Suppressor macrophage treated with lipopolysaccharide for 1 hour (primary cell): ENCODE measurements around the gene ALKBH5.

Source experiments
- DNase-seq, 3 donors: peaks; one replicate each; pipeline ENCODE4 v3.0.0-alpha.2; 2020 to 2022

ALKBH5 gene

DNA sequence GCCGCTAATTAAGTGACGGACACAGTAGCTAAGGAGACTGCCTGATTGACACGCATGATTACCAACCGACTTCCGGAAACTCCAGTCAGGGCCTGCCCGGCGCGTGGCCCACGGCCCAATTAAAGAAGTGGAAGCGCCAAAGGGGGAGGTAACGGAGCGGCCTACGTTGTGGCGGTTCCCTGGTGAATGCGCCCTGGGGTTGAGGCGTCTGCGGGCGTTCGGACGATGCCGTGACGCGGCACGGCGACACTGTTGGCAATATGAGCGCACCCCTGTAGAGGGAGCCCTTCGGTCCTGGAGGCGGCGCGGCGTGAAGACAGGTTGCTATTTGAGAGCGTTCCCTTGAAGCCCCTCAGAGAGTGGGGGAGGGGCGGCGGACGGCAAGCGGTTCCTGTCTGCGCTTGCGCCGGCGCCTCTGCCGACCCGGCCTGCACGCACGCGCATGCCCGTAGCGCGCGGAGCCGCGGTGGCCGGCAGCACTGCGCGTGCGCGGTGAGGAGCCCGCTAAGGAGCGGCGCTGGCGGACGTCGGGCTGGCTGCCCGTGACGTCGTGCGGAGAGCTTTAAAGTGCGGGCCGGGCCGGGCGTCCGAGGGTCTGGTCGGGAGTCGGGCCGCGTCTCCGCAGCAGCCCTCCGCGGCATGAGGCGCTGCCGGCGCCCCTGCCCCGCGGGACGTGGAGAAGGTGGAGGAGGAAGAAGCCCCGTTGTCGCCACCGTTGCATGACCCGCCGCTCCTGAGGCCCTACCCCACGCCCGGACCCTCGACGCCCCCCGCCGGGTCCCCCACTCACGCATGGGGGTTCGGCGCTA, at the start of gene ALKBH5:
Gene ALKBH5, plus strand, starts transcription at position 495 of the 809 bp plus-strand sequence. CDS start 416 bp downstream, outside the sequence.
- DNase-seq, result peak; percentile 98 to 100 (median 99)

- DNase-seq, result no peak
Measured at GRCh38 chr17:18136357-18136756, 47.3 kb upstream of the ALKBH5 start.

GRCh38 chr17:18138065-18138749, 45.4 kb upstream of the ALKBH5 start:
- DNase-seq, result no peak

DNA sequence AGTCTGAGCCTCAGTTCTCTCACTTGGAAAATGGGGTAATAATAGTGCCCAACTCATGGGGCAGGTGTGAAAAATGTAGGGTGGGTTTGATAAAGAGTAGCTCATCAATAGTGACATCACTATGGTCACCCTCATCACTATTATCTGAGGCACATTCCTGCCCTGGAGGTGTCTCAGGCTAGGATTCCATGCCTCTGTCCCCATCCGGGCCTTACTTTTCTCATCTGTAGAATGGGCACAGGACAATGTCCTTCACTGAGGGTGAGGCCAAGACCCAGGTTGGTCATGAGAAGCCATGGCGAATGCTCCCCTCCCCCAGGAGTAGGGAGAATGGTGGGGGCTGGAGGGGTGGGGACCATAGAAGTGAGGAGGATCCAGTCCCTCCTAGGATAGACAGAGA, 44.5 kb upstream of the ALKBH5 start:
- DNase-seq, result no peak

GRCh38 chr17:18139498-18139897, 44.1 kb upstream of the ALKBH5 start:
- no peak for DNase-seq

- peak; percentile 27 to 39 (median 35) for DNase-seq
Measured at GRCh38 chr17:18139949-18140348, 43.7 kb upstream of the ALKBH5 start.

GRCh38 chr17:18140648-18141047, 43.0 kb upstream of the ALKBH5 start:
- DNase-seq, result no peak

- peak; percentile 76 to 86 (median 85) for DNase-seq
Measured at GRCh38 chr17:18141210-18141803, 42.3 kb upstream of the ALKBH5 start.

- no peak for DNase-seq
Measured at GRCh38 chr17:18142417-18142816, 41.2 kb upstream of the ALKBH5 start.

DNA sequence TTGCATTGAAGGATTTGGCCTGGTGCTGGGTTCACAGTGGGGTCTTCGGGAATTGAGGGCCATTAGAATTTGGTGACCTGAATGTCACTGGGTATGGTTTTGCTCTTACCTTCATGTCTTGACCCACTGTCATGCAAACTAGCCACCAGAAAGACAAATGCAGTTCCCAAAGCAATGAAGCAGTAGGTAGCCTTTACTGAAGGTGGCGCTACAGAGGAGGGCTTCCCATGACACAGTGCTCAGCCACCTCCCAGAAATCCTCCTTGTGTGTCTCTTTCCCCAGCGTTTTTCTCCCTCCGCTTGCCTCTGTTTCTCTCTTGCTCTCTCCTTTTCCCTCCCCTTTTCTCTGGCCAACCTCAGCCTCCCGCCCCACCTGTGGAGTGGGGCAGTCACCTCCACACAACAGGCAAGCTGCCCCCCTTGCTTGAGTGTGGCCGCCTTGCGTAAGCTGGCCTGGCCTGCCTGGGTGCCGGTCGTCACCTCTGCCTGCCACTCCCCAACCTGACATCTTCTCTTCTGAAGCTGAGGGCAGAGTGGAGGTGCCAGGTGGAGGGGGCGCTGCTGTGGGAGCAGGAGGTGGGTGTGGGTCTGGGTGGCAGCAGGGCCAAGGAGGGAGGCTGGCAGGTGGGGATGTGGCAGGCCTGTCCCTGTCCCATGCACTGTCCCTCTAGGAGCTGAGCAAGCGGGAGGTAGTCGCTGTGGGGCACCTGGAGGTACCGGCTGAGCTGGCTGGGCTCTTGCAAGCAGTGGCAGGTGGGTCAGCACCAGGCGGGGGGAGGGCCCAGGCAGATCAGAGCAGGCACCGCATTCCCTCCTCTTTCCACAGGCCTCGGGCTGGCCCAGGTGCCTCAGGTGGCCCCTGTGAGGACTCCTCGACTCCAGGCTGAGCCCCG, 40.3 kb upstream of the ALKBH5 start:
- DNase-seq, result peak; percentile 38 to 42 (median 39)

DNA sequence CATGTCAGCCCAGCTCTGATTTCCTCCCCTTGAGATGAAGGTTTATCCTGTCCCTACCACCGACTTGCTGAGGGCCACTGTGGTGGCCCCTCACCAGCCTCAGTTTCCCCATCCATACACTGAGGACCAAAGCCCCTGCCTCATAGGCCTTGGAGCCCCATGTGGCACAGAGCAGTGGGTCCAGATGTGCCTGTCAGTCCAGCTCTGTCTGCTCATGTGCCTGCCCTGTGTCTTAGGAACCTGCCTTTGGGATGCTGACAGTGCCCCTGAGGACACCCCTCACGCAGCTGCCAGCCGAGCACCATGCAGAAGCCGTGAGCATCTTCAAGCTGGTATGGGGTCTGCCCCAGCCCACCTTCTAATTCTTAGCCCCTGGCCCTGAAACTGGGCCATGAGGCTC, 39.4 kb upstream of the ALKBH5 start:
- DNase-seq, result no peak

- DNase-seq, result peak; percentile 62 to 73 (median 67)
Measured at GRCh38 chr17:18144855-18145254, 38.8 kb upstream of the ALKBH5 start.

- no peak for DNase-seq
Measured at GRCh38 chr17:18145811-18146210, 37.8 kb upstream of the ALKBH5 start.

DNA sequence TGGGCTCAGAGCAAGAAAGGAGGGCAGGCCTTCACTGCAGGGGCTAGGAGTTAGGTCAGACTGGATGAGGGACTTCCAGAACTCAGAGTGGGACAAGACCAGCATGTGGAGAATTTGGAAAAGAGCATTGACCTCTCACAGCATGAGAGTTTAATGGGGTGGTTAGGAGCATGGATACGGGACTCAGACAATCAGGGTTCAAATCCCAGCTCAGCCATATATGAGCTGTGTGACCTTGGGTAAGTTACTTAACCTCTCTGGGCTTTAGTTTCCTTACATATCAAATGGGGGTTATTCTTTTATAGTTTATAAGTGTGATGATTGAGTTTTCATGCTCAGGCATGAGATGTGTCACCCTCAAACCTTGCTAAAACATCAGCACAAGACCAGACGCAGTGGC, 37.4 kb upstream of the ALKBH5 start:
- DNase-seq, result no peak

DNA sequence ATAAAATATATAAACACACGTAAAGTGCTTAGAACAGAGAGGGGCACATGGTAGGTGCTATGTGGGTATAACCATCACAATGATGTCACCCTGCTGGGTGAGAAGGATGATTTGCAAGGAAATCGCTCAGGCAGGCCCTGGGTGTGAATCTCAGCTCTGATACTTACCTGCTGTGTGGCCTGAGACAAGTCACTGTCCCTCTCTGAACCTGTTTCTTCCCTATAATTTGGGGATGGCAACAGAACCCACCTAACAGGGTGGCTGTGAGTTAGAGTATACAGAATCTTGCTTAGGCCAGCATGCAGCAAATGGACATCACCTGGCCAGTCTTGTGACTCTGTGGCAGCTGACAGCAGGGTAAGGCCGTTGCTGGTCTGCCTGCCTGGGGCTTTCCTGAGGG, 36.6 kb upstream of the ALKBH5 start:
- DNase-seq, result no peak

DNA sequence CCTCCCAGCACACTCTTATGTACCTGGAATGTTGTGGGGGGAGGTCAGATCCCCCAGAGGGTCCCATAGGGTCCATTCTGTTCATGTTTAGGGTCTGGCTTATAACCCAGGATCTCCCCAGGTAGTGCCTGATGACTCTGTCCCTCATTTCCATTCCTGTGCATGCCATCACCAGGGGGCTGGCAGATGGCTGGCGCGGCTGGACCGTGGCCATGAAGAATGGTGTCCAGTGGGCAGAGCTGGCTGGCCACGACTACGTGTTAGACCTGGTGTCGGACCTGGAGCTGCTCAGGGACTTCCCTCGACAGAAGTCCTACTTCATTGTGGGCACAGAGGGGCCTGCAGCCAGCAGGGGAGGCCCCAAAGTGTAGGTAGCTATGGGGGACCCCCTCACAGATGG, 35.0 kb upstream of the ALKBH5 start:
- no peak for DNase-seq

DNA sequence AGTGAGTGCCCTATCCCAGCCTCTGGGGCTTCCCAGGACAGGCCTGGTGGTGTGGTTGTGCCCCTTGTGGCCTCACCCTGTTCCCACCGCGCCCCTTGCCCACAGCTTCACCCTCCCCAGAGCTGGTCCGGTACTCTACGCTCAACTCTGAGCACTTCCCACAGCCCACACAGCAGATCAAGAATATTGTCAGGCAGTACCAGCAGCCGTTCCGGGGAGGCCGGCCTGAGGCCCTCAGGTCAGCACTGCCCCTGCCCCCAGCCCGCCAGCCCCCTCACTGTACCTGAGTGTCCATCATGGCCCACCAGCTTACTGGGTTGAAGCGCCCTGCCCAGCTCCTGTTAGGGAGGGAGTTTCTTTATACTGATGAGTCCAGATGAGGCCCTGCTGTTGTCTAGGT, 32.3 kb upstream of the ALKBH5 start:
- no peak for DNase-seq

- no peak for DNase-seq
Measured at GRCh38 chr17:18155179-18155578, 28.4 kb upstream of the ALKBH5 start.

DNA sequence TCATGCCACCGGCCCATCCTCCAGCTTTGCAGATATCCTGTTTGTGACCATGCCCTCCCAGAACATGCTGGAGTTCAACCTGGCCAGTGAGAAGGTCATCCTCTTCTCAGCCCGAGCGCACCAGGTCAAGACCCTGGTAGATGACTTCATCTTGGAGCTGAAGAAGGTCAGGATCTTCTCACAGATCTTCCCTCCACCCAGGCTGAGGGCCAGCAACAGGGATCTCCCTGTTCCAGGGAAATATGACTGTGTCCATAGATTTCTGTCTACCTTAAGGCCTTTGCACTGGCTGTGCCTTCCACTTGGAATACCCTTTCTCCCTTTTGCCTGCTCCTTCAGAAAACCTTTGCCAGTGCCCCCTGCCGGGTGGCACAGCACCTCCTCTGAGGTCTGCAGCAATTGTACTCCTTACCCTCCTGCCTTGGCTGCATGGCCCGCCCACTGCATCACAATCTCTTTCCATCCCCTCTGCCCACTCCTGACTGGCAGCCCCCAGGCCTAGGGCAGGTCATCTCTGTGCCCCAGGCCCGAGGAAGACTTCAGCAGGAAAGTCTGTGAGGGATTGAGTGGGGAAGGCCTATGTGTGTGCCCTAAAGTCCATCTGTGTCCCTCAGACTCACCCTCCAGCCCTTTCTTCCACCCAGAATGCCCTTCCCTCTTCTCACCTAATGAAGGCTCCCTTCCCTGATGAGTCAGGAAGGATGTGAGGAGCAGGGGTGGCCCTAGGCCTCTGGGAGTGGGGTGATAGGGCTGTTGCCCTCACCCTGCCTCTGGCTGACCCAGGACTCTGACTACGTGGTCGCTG, 27.3 kb upstream of the ALKBH5 start:
- peak in 1 of 3 donors; percentile 22 for DNase-seq

GRCh38 chr17:18156976-18157280, 26.7 kb upstream of the ALKBH5 start:
- no peak for DNase-seq

GRCh38 chr17:18157354-18157985, 26.2 kb upstream of the ALKBH5 start:
- DNase-seq, result peak; percentile 39 to 47 (median 42)
